Gastroesophageal sphincter (tissue), 4 donors: Measurements from ENCODE around the gene MTUS2. TPM values are rescaled to one million over a fixed set of nuclear protein-coding genes. Genes with fewer than 3 reads are reported as not detected.

Experiments used
- ATAC-seq: fragments of 150-250 bp; one replicate; pipeline ENCODE4 v1.9.1; 2016; ENCODE audit warnings: mild to moderate bottlenecking, moderate library complexity
- H3K27ac ChIP-seq, 4 donors: fragments of 200-600 bp; sonication (generic) in 3 of 4; 1 replicate in 3 of 4; 2 replicates in 1 of 4; pipeline ENCODE4 v1.5.1; 2016 to 2019
- H3K27me3 ChIP-seq: fragments of 200-600 bp; sonication (generic); one replicate; pipeline ENCODE4 v1.5.1; 2019
- H3K36me3 ChIP-seq, 2 donors: fragments of 200-600 bp; sonication (generic); one replicate each; pipeline ENCODE4 v1.5.1; 2019; ENCODE audit warnings: control low read depth in 1 of 2
- H3K4me1 ChIP-seq, 3 donors: fragments of 200-600 bp; sonication (generic); 1 replicate in 2 of 3; 2 replicates in 1 of 3; pipeline ENCODE4 v1.5.1; 2016 to 2019; ENCODE audit warnings: control low read depth in 2 of 3
- H3K4me3 ChIP-seq, 2 donors: fragments of 200-600 bp; sonication (generic); one replicate each; pipeline ENCODE4 v1.5.1; 2019; ENCODE audit warnings: mild to moderate bottlenecking in 1 of 2, moderate library complexity in 1 of 2
- H3K9me3 ChIP-seq, 3 donors: fragments of 200-600 bp; sonication (generic); one replicate each; pipeline ENCODE4 v1.5.1; 2017 to 2019; ENCODE audit warnings: control low read depth in 2 of 3
- EP300 ChIP-seq: sonication (generic); formaldehyde crosslinking; IDR thresholded peaks from one replicate; pipeline ENCODE4 v1.6.1; 2017; ENCODE audit warnings: antibody characterized with exemption, mild to moderate bottlenecking
- POLR2A ChIP-seq, 2 donors: fragments of 450-650 bp; IDR thresholded peaks; one replicate each; pipeline ENCODE4 v1.6.1; 2017; ENCODE audit warnings: antibody characterized with exemption in 2 of 2, mild to moderate bottlenecking in 2 of 2, moderate library complexity in 1 of 2
- POLR2AphosphoS5 ChIP-seq: sonication (generic); formaldehyde crosslinking; IDR thresholded peaks from one replicate; pipeline ENCODE4 v1.6.1; 2017; ENCODE audit warnings: antibody characterized with exemption
- WGBS, 2 donors: methylation state at CpG; one replicate each; pipeline ENCODE4 v1.1.5; 2018; ENCODE audit warnings: low coverage in 1 of 2; 5-methylcytosine and 5-hydroxymethylcytosine counted together
- total RNA-seq, 4 donors: library from RNA; depleted of rRNA; stranded (reverse); fragments of >200 nt; gene quantifications; one replicate each; pipeline ENCODE4 v1.1.0, GENCODE V29; 2016
- TF ChIP-seq, protein P1 (sequence below), 4 experiments: fragments of 200-600 bp in 2 of 4; fragments of 450-650 bp in 2 of 4; sonication (generic) in 1 of 4; IDR thresholded peaks; one replicate each; pipeline ENCODE4 v1.5.1; 2017 to 2019; ENCODE audit warnings: antibody characterized with exemption in 4 of 4, mild to moderate bottlenecking in 2 of 4, moderate library complexity in 2 of 4

Gene MTUS2
- total RNA-seq, 4 donors from 2014 or later, result 0.67 to 36.7 (median 18.4) TPM

DNA sequence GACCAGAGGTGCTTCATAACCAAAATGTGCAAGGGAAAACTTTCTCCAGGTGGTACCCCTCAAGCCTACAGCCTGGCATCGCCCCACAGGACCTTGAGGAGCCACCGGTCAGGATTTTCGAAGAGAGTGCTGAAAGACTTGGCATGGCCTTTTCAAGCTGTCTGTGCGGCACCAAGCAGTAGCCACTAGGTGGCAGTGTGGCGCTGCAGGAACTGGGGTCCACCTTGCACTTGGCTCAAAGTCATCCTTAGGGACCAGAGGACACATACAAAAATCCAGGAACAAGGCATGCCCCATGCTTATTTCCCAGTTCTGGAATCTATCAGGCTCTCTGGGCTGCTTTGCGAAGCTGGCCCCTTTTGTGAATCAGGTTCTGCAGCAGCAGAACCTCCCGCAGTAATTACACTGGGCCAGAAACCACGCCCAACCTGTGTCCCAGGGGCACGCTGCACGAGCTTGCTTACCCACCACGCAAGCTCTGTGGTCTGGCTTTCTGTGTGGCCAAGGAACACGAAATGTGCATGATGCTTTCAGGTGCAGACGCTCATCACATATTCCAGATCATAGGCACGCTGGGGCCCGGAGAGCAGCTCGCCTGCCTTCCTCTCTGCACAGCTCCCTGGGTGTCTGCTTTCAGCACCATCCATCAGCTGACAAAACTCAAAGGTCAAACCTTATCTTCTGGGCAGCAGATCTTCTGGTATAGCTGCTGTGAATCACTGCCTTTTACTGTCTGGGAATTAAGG is 688.2 kb downstream of the MTUS2 start:
- H3K27me3 ChIP-seq, result peaks cover 5% of the 10 kb centered on the region
- H3K4me3 ChIP-seq, result no peak overlapping the region
- TF ChIP-seq, protein P1, sequence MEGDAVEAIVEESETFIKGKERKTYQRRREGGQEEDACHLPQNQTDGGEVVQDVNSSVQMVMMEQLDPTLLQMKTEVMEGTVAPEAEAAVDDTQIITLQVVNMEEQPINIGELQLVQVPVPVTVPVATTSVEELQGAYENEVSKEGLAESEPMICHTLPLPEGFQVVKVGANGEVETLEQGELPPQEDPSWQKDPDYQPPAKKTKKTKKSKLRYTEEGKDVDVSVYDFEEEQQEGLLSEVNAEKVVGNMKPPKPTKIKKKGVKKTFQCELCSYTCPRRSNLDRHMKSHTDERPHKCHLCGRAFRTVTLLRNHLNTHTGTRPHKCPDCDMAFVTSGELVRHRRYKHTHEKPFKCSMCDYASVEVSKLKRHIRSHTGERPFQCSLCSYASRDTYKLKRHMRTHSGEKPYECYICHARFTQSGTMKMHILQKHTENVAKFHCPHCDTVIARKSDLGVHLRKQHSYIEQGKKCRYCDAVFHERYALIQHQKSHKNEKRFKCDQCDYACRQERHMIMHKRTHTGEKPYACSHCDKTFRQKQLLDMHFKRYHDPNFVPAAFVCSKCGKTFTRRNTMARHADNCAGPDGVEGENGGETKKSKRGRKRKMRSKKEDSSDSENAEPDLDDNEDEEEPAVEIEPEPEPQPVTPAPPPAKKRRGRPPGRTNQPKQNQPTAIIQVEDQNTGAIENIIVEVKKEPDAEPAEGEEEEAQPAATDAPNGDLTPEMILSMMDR (IDR thresholded peaks at IDR 0.05), result peak in 3 of 4 experiments; percentile 92 to 97 (median 97)
- TF ChIP-seq EP300, result no peak
- peak; percentile 57 for TF ChIP-seq POLR2AphosphoS5
- TF ChIP-seq POLR2A (IDR thresholded peaks at IDR 0.05), result no peak
- peaks cover 0 to 43% (median 13%) of the 10 kb centered on the region in 3 donors for H3K4me1 ChIP-seq
- H3K9me3 ChIP-seq, result no peaks in the 10 kb centered on the region
- peak; percentile 72 for ATAC-seq
- peaks cover 0 to 5% of the 10 kb centered on the region in 2 donors for H3K36me3 ChIP-seq
- WGBS, 2 donors, result 0 to 18% methylated on average over 1 to 2 of the region's 16 CpGs
- H3K27ac ChIP-seq, result peak overlapping the region in 2 of 4 donors; percentile 48 to 54

DNA sequence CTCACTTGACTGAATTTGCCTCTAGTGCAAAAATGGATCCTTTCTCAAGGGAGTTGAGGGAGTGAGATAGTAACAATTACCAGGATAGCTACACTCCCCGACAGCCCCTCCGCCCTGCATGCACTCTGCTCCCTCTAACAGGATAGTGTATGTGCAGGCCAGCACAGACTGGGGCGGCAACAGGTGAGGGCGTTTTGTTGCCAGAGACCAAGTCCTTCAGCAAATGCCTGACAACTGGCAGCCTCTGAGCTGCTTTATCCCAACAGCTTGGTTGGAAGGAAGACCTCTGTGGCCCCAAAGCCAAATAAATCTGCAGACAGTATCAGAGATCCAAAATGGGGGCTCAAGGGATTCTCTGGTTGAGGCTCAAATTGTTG is 688.7 kb downstream of the MTUS2 start:
- WGBS, 2 donors, result 100% methylated on average over 1 to 2 of the region's 4 CpGs
- H3K27ac ChIP-seq, result peak overlapping the region in 1 of 4 donors; percentile 48
- no peak for TF ChIP-seq POLR2A (IDR thresholded peaks at IDR 0.05)
- no peak for TF ChIP-seq EP300
- TF ChIP-seq, protein P1 (IDR thresholded peaks at IDR 0.05), result no peak
- TF ChIP-seq POLR2AphosphoS5, result no peak
- no peak for ATAC-seq
- no peak overlapping the region for H3K4me3 ChIP-seq
- peaks cover 0 to 43% (median 13%) of the 10 kb centered on the region in 3 donors for H3K4me1 ChIP-seq
- H3K9me3 ChIP-seq, result no peaks in the 10 kb centered on the region
- peaks cover 0 to 11% of the 10 kb centered on the region in 2 donors for H3K36me3 ChIP-seq
- H3K27me3 ChIP-seq, result peaks cover 5% of the 10 kb centered on the region

DNA sequence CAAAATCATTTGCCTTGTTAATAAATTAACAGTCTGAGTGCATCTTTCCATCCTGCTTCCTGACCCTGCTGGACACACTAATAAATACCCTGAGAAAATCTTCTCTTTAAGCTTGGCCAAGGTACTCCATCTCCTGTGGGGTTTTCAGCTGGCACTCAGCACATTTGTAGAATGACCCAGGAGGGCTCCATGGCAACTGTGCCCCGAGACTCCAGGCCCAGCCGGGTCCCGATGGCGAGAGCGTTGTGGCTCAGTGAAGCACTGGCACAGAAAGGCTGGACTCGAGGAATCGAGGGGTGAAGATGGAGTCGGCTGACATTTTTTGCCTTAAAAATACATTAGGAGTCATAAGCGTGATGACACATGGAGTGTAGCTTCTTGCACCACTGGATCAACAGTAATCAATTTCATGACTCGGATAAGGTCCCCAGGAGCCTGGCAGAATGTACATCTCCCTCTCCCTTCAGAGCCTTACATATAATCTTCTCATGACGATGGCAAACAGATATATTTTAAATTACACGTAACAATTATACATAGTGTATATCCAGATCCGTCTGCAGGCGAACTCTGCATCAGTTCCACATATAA is 690.0 kb downstream of the MTUS2 start:
- no peak overlapping the region for H3K27ac ChIP-seq
- no peaks in the 10 kb centered on the region for H3K9me3 ChIP-seq
- peaks cover 0 to 43% (median 13%) of the 10 kb centered on the region in 3 donors for H3K4me1 ChIP-seq
- 69 to 86% methylated on average over 4 to 14 of the region's 14 CpGs for WGBS, 2 donors
- H3K4me3 ChIP-seq, result no peak overlapping the region
- ATAC-seq, result no peak
- TF ChIP-seq POLR2AphosphoS5, result no peak
- no peak for TF ChIP-seq EP300
- no peak for TF ChIP-seq POLR2A (IDR thresholded peaks at IDR 0.05)
- TF ChIP-seq, protein P1 (IDR thresholded peaks at IDR 0.05), result no peak
- peaks cover 5% of the 10 kb centered on the region for H3K27me3 ChIP-seq
- peaks cover 0 to 23% of the 10 kb centered on the region in 2 donors for H3K36me3 ChIP-seq

DNA sequence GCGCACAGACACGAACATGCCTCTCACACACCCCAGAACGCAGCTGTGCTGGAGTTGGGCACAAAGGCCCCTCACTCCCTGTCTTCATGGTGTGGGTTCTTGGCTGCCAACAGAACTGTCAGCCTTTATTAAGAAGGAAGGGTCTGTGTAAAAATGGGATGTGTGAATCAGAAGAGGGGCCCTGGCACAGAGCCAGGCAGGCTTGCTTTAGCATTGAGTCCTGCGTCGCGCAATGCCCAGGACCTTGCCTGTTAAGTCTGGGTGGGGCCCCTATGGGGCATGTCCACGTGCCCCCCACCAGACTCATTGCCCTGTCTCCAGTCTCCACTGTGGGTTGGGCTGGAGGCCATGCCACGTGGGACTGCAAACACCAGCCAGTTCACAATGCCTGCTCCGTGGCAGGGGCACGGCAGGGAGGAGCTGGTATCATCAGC is 690.5 kb downstream of the MTUS2 start:
- Histone ChIP-seq H3K27ac (peak overlapping the region in 1 of 4 donors; percentile 64), H3K36me3 (peaks cover 0 to 29% of the 10 kb centered on the region in 2 donors), H3K27me3 (peaks cover 5% of the 10 kb centered on the region), H3K9me3 (no peaks in the 10 kb centered on the region), H3K4me1 (peaks cover 0 to 43% (median 13%) of the 10 kb centered on the region in 3 donors), H3K4me3 (no peak overlapping the region)
- WGBS, 2 donors, result 61% methylated on average over 4 of the region's 10 CpGs; no CpG with 5 or more reads in 1 of the 2 donors
- no peak for ATAC-seq
- TF ChIP-seq POLR2A (IDR thresholded peaks at IDR 0.05) (no peak), POLR2AphosphoS5 (no peak), EP300 (no peak)
- TF ChIP-seq, protein P1 (IDR thresholded peaks at IDR 0.05), result no peak
